ENCODE results near the gene UGT1A5.

The UGT1A5 gene

GRCh38 chr2:233772583-233772982 lies 59.9 kb downstream of the UGT1A5 start:
- Histone ChIP-seq H3K9me3 (ENCODE audit: insufficient read depth, low read depth, low read length) (no peaks in the 10 kb centered on the region), H4K20me1 (ENCODE audit: insufficient read depth, low read length, poor library complexity, severe bottlenecking) (no peaks in the 10 kb centered on the region), H3F3A (ENCODE audit: low read depth) (no peaks in the 10 kb centered on the region), H3K9me2 (replicated peaks; ENCODE audit: low read depth, low read length) (no peaks in the 10 kb centered on the region), H3K4me1 (ENCODE audit: insufficient read depth, low read length, poor library complexity, severe bottlenecking) (no peaks in the 10 kb centered on the region), H3K79me2 (ENCODE audit: insufficient read depth, low read length) (no peaks in the 10 kb centered on the region), H3K4me2 (ENCODE audit: low read depth, low read length, poor library complexity, severe bottlenecking) (no peak overlapping the region), H3K4me3 (ENCODE audit: low read length, poor library complexity, severe bottlenecking) (no peak overlapping the region), H3K36me3 (ENCODE audit: insufficient read depth, low read length) (no peaks in the 10 kb centered on the region), H2AFZ (ENCODE audit: low read length) (no peak overlapping the region), H3K9ac (ENCODE audit: low read depth, low read length, poor library complexity, severe bottlenecking) (no peak overlapping the region), H3K27me3 (ENCODE audit: insufficient read depth, low read length, poor library complexity, severe bottlenecking) (no peaks in the 10 kb centered on the region)
- no peak for TF ChIP-seq EZH2phosphoT487 (IDR thresholded peaks at IDR 0.05; ENCODE audit: borderline replicate concordance)
- TF ChIP-seq, protein P1, sequence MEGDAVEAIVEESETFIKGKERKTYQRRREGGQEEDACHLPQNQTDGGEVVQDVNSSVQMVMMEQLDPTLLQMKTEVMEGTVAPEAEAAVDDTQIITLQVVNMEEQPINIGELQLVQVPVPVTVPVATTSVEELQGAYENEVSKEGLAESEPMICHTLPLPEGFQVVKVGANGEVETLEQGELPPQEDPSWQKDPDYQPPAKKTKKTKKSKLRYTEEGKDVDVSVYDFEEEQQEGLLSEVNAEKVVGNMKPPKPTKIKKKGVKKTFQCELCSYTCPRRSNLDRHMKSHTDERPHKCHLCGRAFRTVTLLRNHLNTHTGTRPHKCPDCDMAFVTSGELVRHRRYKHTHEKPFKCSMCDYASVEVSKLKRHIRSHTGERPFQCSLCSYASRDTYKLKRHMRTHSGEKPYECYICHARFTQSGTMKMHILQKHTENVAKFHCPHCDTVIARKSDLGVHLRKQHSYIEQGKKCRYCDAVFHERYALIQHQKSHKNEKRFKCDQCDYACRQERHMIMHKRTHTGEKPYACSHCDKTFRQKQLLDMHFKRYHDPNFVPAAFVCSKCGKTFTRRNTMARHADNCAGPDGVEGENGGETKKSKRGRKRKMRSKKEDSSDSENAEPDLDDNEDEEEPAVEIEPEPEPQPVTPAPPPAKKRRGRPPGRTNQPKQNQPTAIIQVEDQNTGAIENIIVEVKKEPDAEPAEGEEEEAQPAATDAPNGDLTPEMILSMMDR (conservative IDR thresholded peaks at IDR 0.05; ENCODE audit: low read length): peak; percentile 37

- no peaks in the 10 kb centered on the region for H3K4me1 ChIP-seq (ENCODE audit: insufficient read depth, low read length, poor library complexity, severe bottlenecking)
- TF ChIP-seq, protein P1 (conservative IDR thresholded peaks at IDR 0.05; ENCODE audit: low read length): no peak
- no peak for TF ChIP-seq EZH2phosphoT487 (IDR thresholded peaks at IDR 0.05; ENCODE audit: borderline replicate concordance)
- H3K9me2 ChIP-seq (replicated peaks; ENCODE audit: low read depth, low read length): no peaks in the 10 kb centered on the region
- no peak overlapping the region for H2AFZ ChIP-seq (ENCODE audit: low read length)
- no peak overlapping the region for H3K4me2 ChIP-seq (ENCODE audit: low read depth, low read length, poor library complexity, severe bottlenecking)
- H3F3A ChIP-seq (ENCODE audit: low read depth): no peaks in the 10 kb centered on the region
- no peaks in the 10 kb centered on the region for H3K79me2 ChIP-seq (ENCODE audit: insufficient read depth, low read length)
- no peaks in the 10 kb centered on the region for H3K27me3 ChIP-seq (ENCODE audit: insufficient read depth, low read length, poor library complexity, severe bottlenecking)
- H4K20me1 ChIP-seq (ENCODE audit: insufficient read depth, low read length, poor library complexity, severe bottlenecking): no peaks in the 10 kb centered on the region
- no peaks in the 10 kb centered on the region for H3K9me3 ChIP-seq (ENCODE audit: insufficient read depth, low read depth, low read length)
- H3K9ac ChIP-seq (ENCODE audit: low read depth, low read length, poor library complexity, severe bottlenecking): no peak overlapping the region
- H3K4me3 ChIP-seq (ENCODE audit: low read length, poor library complexity, severe bottlenecking): no peak overlapping the region
- H3K36me3 ChIP-seq (ENCODE audit: insufficient read depth, low read length): no peaks in the 10 kb centered on the region
Observed at GRCh38 chr2:233773854-233774253, 61.1 kb downstream of the UGT1A5 start.

DNA sequence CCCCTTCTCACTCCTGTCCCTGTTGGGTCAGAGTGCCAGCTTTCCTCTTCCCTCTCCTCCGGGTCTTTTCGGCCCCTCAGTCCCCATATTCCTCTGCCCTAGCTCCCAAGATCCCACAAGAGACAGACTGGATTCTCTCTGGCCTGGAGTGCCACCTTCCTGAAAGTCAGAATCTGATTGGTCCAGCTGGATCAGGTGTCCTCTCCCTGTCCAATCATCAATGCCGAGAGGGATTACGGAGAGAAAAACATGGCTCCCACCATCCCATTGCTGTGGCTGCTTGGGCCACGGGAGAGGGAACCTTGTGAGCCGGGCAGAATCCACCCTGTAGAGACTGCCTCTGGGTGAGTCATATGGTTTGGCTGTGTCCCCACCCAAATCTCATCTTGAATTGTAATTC lies 62.7 kb downstream of the UGT1A5 start:
- H3K36me3 ChIP-seq (ENCODE audit: insufficient read depth, low read length): no peaks in the 10 kb centered on the region
- TF ChIP-seq EZH2phosphoT487 (IDR thresholded peaks at IDR 0.05; ENCODE audit: borderline replicate concordance): no peak
- TF ChIP-seq, protein P1 (conservative IDR thresholded peaks at IDR 0.05; ENCODE audit: low read length): no peak
- no peaks in the 10 kb centered on the region for H4K20me1 ChIP-seq (ENCODE audit: insufficient read depth, low read length, poor library complexity, severe bottlenecking)
- no peak overlapping the region for H3K9ac ChIP-seq (ENCODE audit: low read depth, low read length, poor library complexity, severe bottlenecking)
- no peak overlapping the region for H3K4me2 ChIP-seq (ENCODE audit: low read depth, low read length, poor library complexity, severe bottlenecking)
- no peaks in the 10 kb centered on the region for H3K79me2 ChIP-seq (ENCODE audit: insufficient read depth, low read length)
- H3K4me1 ChIP-seq (ENCODE audit: insufficient read depth, low read length, poor library complexity, severe bottlenecking): no peaks in the 10 kb centered on the region
- H2AFZ ChIP-seq (ENCODE audit: low read length): no peak overlapping the region
- no peaks in the 10 kb centered on the region for H3K27me3 ChIP-seq (ENCODE audit: insufficient read depth, low read length, poor library complexity, severe bottlenecking)
- H3K9me2 ChIP-seq (replicated peaks; ENCODE audit: low read depth, low read length): no peaks in the 10 kb centered on the region
- no peaks in the 10 kb centered on the region for H3F3A ChIP-seq (ENCODE audit: low read depth)
- H3K9me3 ChIP-seq (ENCODE audit: insufficient read depth, low read depth, low read length): no peaks in the 10 kb centered on the region
- no peak overlapping the region for H3K4me3 ChIP-seq (ENCODE audit: low read length, poor library complexity, severe bottlenecking)
